HEK293T (cell line): Measurements from ENCODE around the gene PSG3.
"Not testable (repeated sequence)": the region's sequence is repeated elsewhere in the genome, so short reads cannot be mapped to it uniquely, and the experiment has no call there.

Experiments used
- ARNT ChIP-seq: fragments of 450-650 bp; IDR thresholded peaks from 2 replicates; pipeline ENCODE4 v1.6.1; 2017; ENCODE audit warnings: mild to moderate bottlenecking
- BHLHE40 ChIP-seq: fragments of 450-650 bp; IDR thresholded peaks from 2 replicates; pipeline ENCODE4 v1.6.1; 2016; ENCODE audit warnings: mild to moderate bottlenecking, moderate library complexity, borderline replicate concordance
- CTBP1 ChIP-seq: fragments of 450-650 bp; IDR thresholded peaks from 2 replicates; pipeline ENCODE4 v1.6.1; 2016; ENCODE audit warnings: borderline replicate concordance
- ELF4 ChIP-seq: fragments of 450-650 bp; IDR thresholded peaks from 2 replicates; pipeline ENCODE4 v1.6.1; 2017; ENCODE audit warnings: antibody characterized with exemption
- FOXA1 ChIP-seq: fragments of 450-650 bp; IDR thresholded peaks from 2 replicates; pipeline ENCODE4 v1.6.1; 2016; ENCODE audit warnings: mild to moderate bottlenecking
- FOXK2 ChIP-seq: fragments of 450-650 bp; IDR thresholded peaks from 2 replicates; pipeline ENCODE4 v1.6.1; 2016; ENCODE audit warnings: mild to moderate bottlenecking
- FOXM1 ChIP-seq: fragments of 450-650 bp; IDR thresholded peaks from 2 replicates; pipeline ENCODE4 v1.6.1; 2017; ENCODE audit warnings: mild to moderate bottlenecking, borderline replicate concordance
- LEF1 ChIP-seq: fragments of 450-650 bp; IDR thresholded peaks from 2 replicates; pipeline ENCODE4 v1.6.1; 2017; ENCODE audit warnings: mild to moderate bottlenecking, borderline replicate concordance
- NFRKB ChIP-seq: fragments of 450-650 bp; IDR thresholded peaks from 2 replicates; pipeline ENCODE4 v1.6.1; 2016; ENCODE audit warnings: mild to moderate bottlenecking, moderate library complexity
- PKNOX1 ChIP-seq: fragments of 450-650 bp; IDR thresholded peaks from 2 replicates; pipeline ENCODE4 v1.6.1; 2016
- SP1 ChIP-seq: fragments of 450-650 bp; IDR thresholded peaks from 2 replicates; pipeline ENCODE4 v1.6.1; 2017
- SUZ12 ChIP-seq: fragments of 450-650 bp; IDR thresholded peaks from 2 replicates; pipeline ENCODE4 v1.6.1; 2016; ENCODE audit warnings: mild to moderate bottlenecking
- TARDBP ChIP-seq: fragments of 450-650 bp; IDR thresholded peaks from 2 replicates; pipeline ENCODE4 v1.6.1; 2016
- ZNF384 ChIP-seq: fragments of 450-650 bp; IDR thresholded peaks from 2 replicates; pipeline ENCODE4 v1.6.1; 2016

GRCh38 chr19:42758667-42759066 is 18.4 kb upstream of the PSG3 start:
- TF ChIP-seq LEF1, SP1, ELF4, TARDBP, BHLHE40, FOXA1, SUZ12, FOXK2, NFRKB, FOXM1, CTBP1, PKNOX1, ARNT, ZNF384: not testable (repeated sequence)
